ENCODE data around the gene RPL37A.

DNA sequence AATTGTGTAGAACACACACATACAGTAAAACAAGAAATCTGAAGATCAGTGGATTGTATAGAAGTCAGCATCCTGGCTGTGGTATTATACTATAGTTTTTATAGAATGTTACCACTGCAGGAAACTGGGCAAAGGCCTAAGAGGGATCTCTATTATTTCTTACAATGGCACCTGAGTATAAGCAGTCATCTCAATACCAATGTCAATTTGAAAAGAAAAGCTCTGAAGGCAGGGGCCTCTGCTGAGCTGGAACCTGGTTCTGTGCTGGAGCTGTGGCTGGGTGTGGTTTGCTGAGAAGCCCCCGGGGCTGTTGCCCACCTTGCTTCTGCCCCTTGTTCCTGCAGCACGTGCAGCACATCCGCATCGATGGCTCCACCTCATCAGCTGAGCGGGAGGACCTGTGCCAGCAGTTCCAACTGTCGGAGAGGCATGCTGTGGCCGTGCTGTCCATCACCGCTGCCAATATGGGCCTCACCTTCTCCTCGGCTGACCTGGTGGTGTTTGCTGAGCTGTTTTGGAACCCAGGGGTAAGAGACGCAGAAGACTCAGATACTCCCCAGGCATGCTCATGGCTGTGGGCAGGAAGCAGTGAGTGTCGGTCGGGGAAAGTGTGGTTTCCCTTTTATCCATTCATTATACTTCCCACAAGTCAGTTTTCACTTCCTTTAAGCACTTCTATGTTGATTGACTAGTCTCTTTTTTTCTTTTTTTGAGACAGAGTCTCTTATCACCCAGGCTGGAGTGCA, 23.5 kb upstream of the RPL37A start:
- TF ChIP-seq, protein P1, sequence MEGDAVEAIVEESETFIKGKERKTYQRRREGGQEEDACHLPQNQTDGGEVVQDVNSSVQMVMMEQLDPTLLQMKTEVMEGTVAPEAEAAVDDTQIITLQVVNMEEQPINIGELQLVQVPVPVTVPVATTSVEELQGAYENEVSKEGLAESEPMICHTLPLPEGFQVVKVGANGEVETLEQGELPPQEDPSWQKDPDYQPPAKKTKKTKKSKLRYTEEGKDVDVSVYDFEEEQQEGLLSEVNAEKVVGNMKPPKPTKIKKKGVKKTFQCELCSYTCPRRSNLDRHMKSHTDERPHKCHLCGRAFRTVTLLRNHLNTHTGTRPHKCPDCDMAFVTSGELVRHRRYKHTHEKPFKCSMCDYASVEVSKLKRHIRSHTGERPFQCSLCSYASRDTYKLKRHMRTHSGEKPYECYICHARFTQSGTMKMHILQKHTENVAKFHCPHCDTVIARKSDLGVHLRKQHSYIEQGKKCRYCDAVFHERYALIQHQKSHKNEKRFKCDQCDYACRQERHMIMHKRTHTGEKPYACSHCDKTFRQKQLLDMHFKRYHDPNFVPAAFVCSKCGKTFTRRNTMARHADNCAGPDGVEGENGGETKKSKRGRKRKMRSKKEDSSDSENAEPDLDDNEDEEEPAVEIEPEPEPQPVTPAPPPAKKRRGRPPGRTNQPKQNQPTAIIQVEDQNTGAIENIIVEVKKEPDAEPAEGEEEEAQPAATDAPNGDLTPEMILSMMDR (IDR thresholded peaks at IDR 0.05): no peak
- TF ChIP-seq POLR2AphosphoS5 (IDR thresholded peaks at IDR 0.05): no peak
